Endothelial cell of umbilical vein (primary cell): ENCODE measurements around the gene UBC.

ENCODE experiments used
- CTCF ChIP-seq, 2 donors: IDR thresholded peaks; 1 replicate in 1 of 2; 2 replicates in 1 of 2; pipeline ENCODE4 v1.5.1; 2011; ENCODE audit warnings: low read length in 2 of 2, mild to moderate bottlenecking in 2 of 2, moderate library complexity in 2 of 2, control low read depth in 1 of 2, inconsistent platforms in 1 of 2, low read depth in 1 of 2; ENCODE audit not compliant: insufficient read depth in 1 of 2; ENCODE audit errors: extremely low read depth in 1 of 2
- FOS ChIP-seq: IDR thresholded peaks from 2 replicates; pipeline ENCODE4 v1.6.1; 2011; ENCODE audit warnings: mild to moderate bottlenecking, low read length, moderate library complexity, borderline replicate concordance; ENCODE audit not compliant: insufficient read depth
- GATA2 ChIP-seq: IDR thresholded peaks from 2 replicates; pipeline ENCODE4 v1.7.0; 2011; ENCODE audit warnings: low read depth, mild to moderate bottlenecking, moderate library complexity, mixed read lengths, low read length; ENCODE audit not compliant: insufficient read length, insufficient read depth
- JUN ChIP-seq: IDR thresholded peaks from 2 replicates; pipeline ENCODE4 v1.6.1; 2011; ENCODE audit warnings: borderline replicate concordance, low read depth; ENCODE audit not compliant: insufficient read length, insufficient read depth
- MYC ChIP-seq: IDR thresholded peaks from one replicate; pipeline ENCODE4 v1.6.1; 2011; ENCODE audit warnings: mild to moderate bottlenecking, low read depth, low read length
- POLR2A ChIP-seq: IDR thresholded peaks from 2 replicates; pipeline ENCODE4 v1.6.1; 2012; ENCODE audit warnings: low read depth, mild to moderate bottlenecking, control low read depth, low read length
- POLR2AphosphoS5 ChIP-seq: IDR thresholded peaks from 2 replicates; pipeline ENCODE4 v1.6.1; 2012; ENCODE audit warnings: low read depth, mild to moderate bottlenecking, control low read depth, low read length, moderate library complexity; ENCODE audit not compliant: insufficient read depth

DNA sequence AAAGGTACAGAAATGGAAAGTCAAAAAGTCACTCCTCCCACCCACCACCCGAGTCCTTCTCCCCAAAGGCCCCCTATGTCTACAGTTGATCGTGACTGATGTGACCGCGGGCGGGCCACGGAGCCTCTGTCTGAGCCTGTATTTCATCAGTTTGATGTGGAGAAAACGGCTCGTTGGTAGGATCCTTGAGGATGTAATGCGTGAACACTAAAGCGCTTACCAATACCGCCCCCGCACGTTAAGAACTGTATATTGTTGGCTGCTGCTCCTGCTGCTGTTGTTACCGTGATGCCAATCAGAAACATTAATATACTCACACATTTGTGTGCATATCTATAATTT lies 24.6 kb upstream of the UBC start:
- TF ChIP-seq POLR2A = no peak
- peak; percentile 45 to 62 for TF ChIP-seq CTCF (IDR thresholded peaks at IDR 0.05; ENCODE audit: extremely low read depth in 1 of 2, insufficient read depth in 1 of 2, low read depth in 1 of 2, low read length in 2 of 2)
- no peak for TF ChIP-seq MYC
- no peak for TF ChIP-seq JUN
- TF ChIP-seq POLR2AphosphoS5 = no peak
- no peak for TF ChIP-seq GATA2
- no peak for TF ChIP-seq FOS
